IMR-90 (cell line): ENCODE data around the gene LCE1E. TPM values are rescaled to one million over a fixed set of nuclear protein-coding genes. Genes with fewer than 3 reads are reported as not detected.

Source experiments
- ATAC-seq: fragments of 200-7000 bp; cut with Tn5 transposase; 2 replicates; pipeline ENCODE4 v1.9.1; 2020; ENCODE audit warnings: low read depth, mild to moderate bottlenecking, moderate library complexity
- BruUV-seq: library from RNA; stranded (reverse); fragments of 400-500 nt; replicated peaks from 2 replicates; lab custom pipeline; 2021; lab: Mats Ljungman, UMichigan
- CTCF ChIA-PET: fragments of 300-600 bp; formaldehyde crosslinking; extraction: SDS; loops from one replicate; lab custom pipeline; 2021; ENCODE audit warnings: antibody characterized with exemption; lab: Yijun Ruan, JAX
- POLR2A ChIA-PET: fragments of 300-600 bp; sonication (Branson Sonifier 250); formaldehyde crosslinking; loops from one replicate; lab custom pipeline; 2022; ENCODE audit warnings: antibody characterized with exemption; ENCODE audit not compliant: unreplicated experiment; lab: Charles Lee
- DNase-seq: peaks from one replicate; pipeline ENCODE4 v3.0.0; 2013
- H2AFZ ChIP-seq: replicated peaks from 2 replicates; pipeline ENCODE3; 2013; ENCODE audit warnings: low read length, mild to moderate bottlenecking; ENCODE audit not compliant: poor library complexity
- H2AK5ac ChIP-seq: 2 replicates; pipeline ENCODE4 v1.6.1; 2013; ENCODE audit warnings: low read depth, low read length, inconsistent platforms
- H2AK9ac ChIP-seq: replicated peaks from 2 replicates; pipeline ENCODE3; 2013; ENCODE audit warnings: mild to moderate bottlenecking, low read depth, low read length, moderate library complexity; ENCODE audit not compliant: poor library complexity
- H2BK120ac ChIP-seq: 2 replicates; pipeline ENCODE4 v1.6.1; 2013; ENCODE audit warnings: low read depth, low read length, inconsistent platforms
- H2BK15ac ChIP-seq: 3 replicates; pipeline ENCODE4 v1.6.1; 2013; ENCODE audit warnings: low read depth, low read length, inconsistent platforms
- H2BK20ac ChIP-seq: 2 replicates; pipeline ENCODE4 v1.6.1; 2013; ENCODE audit warnings: low read depth, mild to moderate bottlenecking, inconsistent platforms, low read length, moderate library complexity
- H2BK5ac ChIP-seq: 2 replicates; pipeline ENCODE4 v1.6.1; 2013; ENCODE audit warnings: mild to moderate bottlenecking, low read depth, low read length, inconsistent platforms; ENCODE audit not compliant: poor library complexity, severe bottlenecking
- H3K14ac ChIP-seq: replicated peaks from 2 replicates; pipeline ENCODE4 v1.6.1; 2013; ENCODE audit warnings: low read depth, low read length, inconsistent platforms
- H3K18ac ChIP-seq: 2 replicates; pipeline ENCODE4 v1.6.1; 2013; ENCODE audit warnings: low read depth, low read length, control low read depth
- H3K23ac ChIP-seq: 2 replicates; pipeline ENCODE4 v1.6.1; 2013; ENCODE audit warnings: low read depth, low read length, inconsistent platforms
- H3K27ac ChIP-seq: 2 replicates; pipeline ENCODE4 v1.5.1; 2013; ENCODE audit warnings: mild to moderate bottlenecking, control low read depth, low read length; ENCODE audit not compliant: insufficient read depth
- H3K27me3 ChIP-seq: 2 replicates; pipeline ENCODE4 v1.6.1; 2013; ENCODE audit warnings: low read length; ENCODE audit not compliant: control insufficient read depth, insufficient read depth
- H3K36me3 ChIP-seq: 2 replicates; pipeline ENCODE4 v1.6.1; 2013; ENCODE audit warnings: low read length, mixed read lengths; ENCODE audit not compliant: control insufficient read depth, insufficient read depth
- H3K4ac ChIP-seq: 2 replicates; pipeline ENCODE4 v1.6.1; 2013; ENCODE audit warnings: low read depth, low read length, inconsistent platforms
- H3K4me1 ChIP-seq: 2 replicates; pipeline ENCODE4 v1.6.1; 2013; ENCODE audit warnings: low read length, mixed read lengths; ENCODE audit not compliant: control insufficient read depth, insufficient read depth
- H3K4me2 ChIP-seq: 2 replicates; pipeline ENCODE4 v1.6.1; 2013; ENCODE audit warnings: low read depth, mild to moderate bottlenecking, control low read depth, low read length, moderate library complexity
- H3K4me3 ChIP-seq: 2 replicates; pipeline ENCODE4 v1.5.1; 2013; ENCODE audit warnings: low read depth, mild to moderate bottlenecking, control low read depth, low read length, moderate library complexity; ENCODE audit not compliant: insufficient read depth
- H3K56ac ChIP-seq: 2 replicates; pipeline ENCODE4 v1.6.1; 2013; ENCODE audit warnings: low read length, inconsistent platforms; ENCODE audit not compliant: insufficient read depth; ENCODE audit errors: extremely low read depth
- H3K79me1 ChIP-seq, 2 experiments: 2 replicates each; pipeline ENCODE4 v1.6.1; 2013; ENCODE audit warnings: low read length in 2 of 2, inconsistent platforms in 1 of 2, low read depth in 1 of 2
- H3K9ac ChIP-seq: 2 replicates; pipeline ENCODE4 v1.6.1; 2013; ENCODE audit warnings: low read depth, low read length, control low read depth
- H3K9me1 ChIP-seq: 2 replicates; pipeline ENCODE4 v1.6.1; 2013; ENCODE audit warnings: low read length, inconsistent platforms; ENCODE audit not compliant: insufficient read depth
- H3K9me3 ChIP-seq: 2 replicates; pipeline ENCODE4 v1.6.1; 2013; ENCODE audit warnings: low read length; ENCODE audit not compliant: control insufficient read depth, insufficient read depth
- H4K20me1 ChIP-seq: 2 replicates; pipeline ENCODE4 v1.6.1; 2013; ENCODE audit warnings: low read length, inconsistent platforms; ENCODE audit not compliant: insufficient read depth
- H4K5ac ChIP-seq: 2 replicates; pipeline ENCODE4 v1.6.1; 2013; ENCODE audit warnings: mild to moderate bottlenecking, low read depth, low read length, control low read depth
- H4K8ac ChIP-seq, 2 experiments: 2 replicates each; pipeline ENCODE4 v1.6.1; 2013; ENCODE audit warnings: low read depth in 2 of 2, low read length in 2 of 2, control low read depth in 1 of 2, inconsistent platforms in 1 of 2
- H4K91ac ChIP-seq: 2 replicates; pipeline ENCODE4 v1.6.1; 2013; ENCODE audit warnings: low read depth, low read length, inconsistent platforms; ENCODE audit not compliant: insufficient read depth
- BHLHE40 ChIP-seq: fragments of 150-350 bp; IDR thresholded peaks from 2 replicates; pipeline ENCODE4 v1.6.1; 2016; ENCODE audit warnings: mild to moderate bottlenecking, low read depth, low read length
- CEBPB ChIP-seq: IDR thresholded peaks from 2 replicates; pipeline ENCODE4 v1.6.1; 2012; ENCODE audit warnings: low read depth, low read length, improper control_type of control experiment
- CHD1 ChIP-seq: IDR thresholded peaks from 2 replicates; pipeline ENCODE4 v1.6.1; 2012; ENCODE audit warnings: low read depth, low read length, improper control_type of control experiment
- CTCF ChIP-seq: conservative IDR thresholded peaks from 2 replicates; pipeline ENCODE4 v1.5.1; 2012; ENCODE audit warnings: mild to moderate bottlenecking, low read depth, low read length, improper control_type of control experiment
- MAZ ChIP-seq: IDR thresholded peaks from 2 replicates; pipeline ENCODE4 v1.6.1; 2012; ENCODE audit warnings: low read depth, mild to moderate bottlenecking, low read length, improper control_type of control experiment, moderate library complexity, borderline replicate concordance
- MXI1 ChIP-seq: IDR thresholded peaks from 2 replicates; pipeline ENCODE4 v1.6.1; 2012; ENCODE audit warnings: low read depth, mild to moderate bottlenecking, low read length, moderate library complexity, borderline replicate concordance
- NFE2L2 ChIP-seq: fragments of 150-350 bp; IDR thresholded peaks from 2 replicates; pipeline ENCODE4 v1.6.1; 2016; ENCODE audit warnings: low read depth, mild to moderate bottlenecking, low read length
- POLR2A ChIP-seq: IDR thresholded peaks from 2 replicates; pipeline ENCODE4 v1.6.1; 2012; ENCODE audit warnings: mild to moderate bottlenecking, low read depth, low read length
- RCOR1 ChIP-seq: IDR thresholded peaks from 2 replicates; pipeline ENCODE4 v1.6.1; 2012; ENCODE audit warnings: mild to moderate bottlenecking, low read length, improper control_type of control experiment; ENCODE audit not compliant: insufficient replicate concordance
- SMC3 ChIP-seq: fragments of 150-350 bp; IDR thresholded peaks from 2 replicates; pipeline ENCODE4 v1.6.1; 2016; ENCODE audit warnings: low read depth, mild to moderate bottlenecking, antibody characterized with exemption, low read length, moderate library complexity
- USF2 ChIP-seq: fragments of 150-350 bp; IDR thresholded peaks from 2 replicates; pipeline ENCODE4 v1.6.1; 2017; ENCODE audit warnings: mild to moderate bottlenecking, antibody characterized with exemption, low read length, low read depth
- WGBS, 2 experiments: methylation state at CpG; one replicate each; pipeline versions ENCODE4 v1.1.5 to v1.1.7; 2013; ENCODE audit warnings: missing lambda C conversion rate in 2 of 2; ENCODE audit not compliant: insufficient read length in 1 of 2; ENCODE audit errors: extremely low coverage in 2 of 2; 5-methylcytosine and 5-hydroxymethylcytosine counted together
- dilution Hi-C: fragments of 300-500 bp; cut with HindIII; formaldehyde crosslinking; loops from one replicate; pipeline ENCODE4 v1.14.3; 2018; ENCODE audit warnings: low sequenced_read_pairs; ENCODE audit not compliant: unreplicated experiment
- in situ Hi-C: fragments of 300-500 bp; cut with MboI; formaldehyde crosslinking; loops from 3 replicates; pipeline ENCODE4 v1.14.3; 2019; ENCODE audit warnings: low sequenced_read_pairs, inconsistent platforms, mixed read lengths
- intact Hi-C: fragments of 100-400 bp; cut with micrococcal nuclease; formaldehyde crosslinking; loops from 2 replicates; pipeline ENCODE4 v1.10.0; 2022
- polyA plus RNA-seq, 3 experiments: library from polyadenylated mRNA; depleted of rRNA; stranded (reverse); fragments of >200 nt; gene quantifications; 2 replicates each; pipeline ENCODE4 v1.2.3, GENCODE V29; 2012; ENCODE audit warnings: low replicate concordance in 1 of 3
- total RNA-seq: library from RNA; depleted of rRNA; stranded (reverse); fragments of >200 nt; gene quantifications from 2 replicates; pipeline ENCODE4 v1.2.3, GENCODE V29; 2012

LCE1E gene
- total and polyA plus RNA-seq, 2 of the 4 experiments (the other 2 are of a cell fraction), result not detected

- Histone ChIP-seq H3K9ac (no peak overlapping the region), H2AK9ac (no peak overlapping the region), H2BK5ac (no peak overlapping the region), H3K56ac (no peak overlapping the region), H3K23ac (no peak overlapping the region), H3K36me3 (no peaks in the 10 kb centered on the region), H2BK20ac (no peak overlapping the region), H3K9me1 (no peaks in the 10 kb centered on the region), H3K14ac (no peak overlapping the region), H4K20me1 (no peaks in the 10 kb centered on the region), H3K4me2 (no peak overlapping the region), H3K4me3 (no peak overlapping the region), H3K18ac (no peak overlapping the region), H3K27ac (no peak overlapping the region), H4K5ac (no peak overlapping the region), H2BK15ac (no peak overlapping the region), H3K4ac (no peak overlapping the region), H3K9me3 (no peaks in the 10 kb centered on the region; the same call in 1 of the 2 replicates), H2AK5ac (no peak overlapping the region), H3K79me1 (no peaks in the 10 kb centered on the region), H4K91ac (no peak overlapping the region), H3K27me3 (no peaks in the 10 kb centered on the region), H2BK120ac (no peak overlapping the region), H3K4me1 (no peaks in the 10 kb centered on the region), H4K8ac (no peak overlapping the region), H2AFZ (no peak overlapping the region)
- DNase-seq (no peak), ATAC-seq (no peak)
- TF ChIP-seq SMC3, result no peak
- TF ChIP-seq NFE2L2, result no peak
- no peak for TF ChIP-seq MAZ
- no peak for TF ChIP-seq BHLHE40
- no peak for TF ChIP-seq MXI1
- no peak for TF ChIP-seq CEBPB
- TF ChIP-seq RCOR1, result no peak
- no peak for TF ChIP-seq CTCF
- TF ChIP-seq POLR2A, result no peak
- TF ChIP-seq CHD1, result no peak
- TF ChIP-seq USF2, result no peak
- no TSS peak for BruUV-seq
- CTCF ChIA-PET, result no interaction called here
- in situ Hi-C loops (no loop called here), intact Hi-C loops (no loop called here), dilution Hi-C loops (no loop called here)
- no CpG with 5 or more reads among the region's 4 CpGs for WGBS, 2 experiments
- POLR2A ChIA-PET, result no interaction called here
These were observed 27.4 kb upstream of the LCE1E start for GRCh38 chr1:152758636-152759035.
